Stimulated activated CD8-positive, alpha-beta memory T cell treated with anti-CD3 and anti-CD28 coated beads, Interleukin-12 subunit alpha, Interleukin-12 subunit beta, amount 100 ng/mL, for 24 hours (primary cell): ENCODE data around the gene TOR1AIP1.

Experiments used
- DNase-seq: peaks from one replicate; pipeline ENCODE4 v3.0.0-alpha.2; 2020; ENCODE audit errors: extremely low read depth

The TOR1AIP1 gene

DNA sequence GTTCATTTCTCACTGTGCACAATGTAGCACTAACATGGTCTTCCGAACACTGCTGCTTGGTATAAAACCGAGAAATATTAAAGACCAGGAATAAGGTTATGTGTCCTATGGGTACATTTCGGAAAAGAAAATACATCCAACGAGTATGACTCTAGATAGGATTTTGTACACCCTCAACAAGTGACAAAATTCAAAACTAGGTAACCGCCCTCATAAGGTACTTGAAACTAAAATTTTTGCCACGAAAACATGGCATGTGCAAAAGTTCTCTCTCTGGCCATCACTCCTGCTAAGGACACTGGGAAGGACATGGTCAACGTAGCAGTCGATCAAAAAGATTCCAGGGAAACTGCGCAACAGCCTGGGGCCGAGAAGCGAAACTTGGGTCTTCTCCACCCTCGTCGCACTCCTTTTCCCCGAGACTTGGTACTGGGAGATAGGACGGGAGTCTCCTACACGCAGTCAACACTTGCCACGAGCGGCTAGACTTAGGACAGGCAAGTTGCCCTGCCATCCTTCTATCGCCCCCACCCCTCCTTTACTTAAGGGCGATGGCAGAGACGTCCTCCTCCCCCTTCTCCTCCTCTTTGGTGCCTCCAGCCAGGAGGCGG lies 338 bp upstream of the TOR1AIP1 start:
- no peak for DNase-seq

DNA sequence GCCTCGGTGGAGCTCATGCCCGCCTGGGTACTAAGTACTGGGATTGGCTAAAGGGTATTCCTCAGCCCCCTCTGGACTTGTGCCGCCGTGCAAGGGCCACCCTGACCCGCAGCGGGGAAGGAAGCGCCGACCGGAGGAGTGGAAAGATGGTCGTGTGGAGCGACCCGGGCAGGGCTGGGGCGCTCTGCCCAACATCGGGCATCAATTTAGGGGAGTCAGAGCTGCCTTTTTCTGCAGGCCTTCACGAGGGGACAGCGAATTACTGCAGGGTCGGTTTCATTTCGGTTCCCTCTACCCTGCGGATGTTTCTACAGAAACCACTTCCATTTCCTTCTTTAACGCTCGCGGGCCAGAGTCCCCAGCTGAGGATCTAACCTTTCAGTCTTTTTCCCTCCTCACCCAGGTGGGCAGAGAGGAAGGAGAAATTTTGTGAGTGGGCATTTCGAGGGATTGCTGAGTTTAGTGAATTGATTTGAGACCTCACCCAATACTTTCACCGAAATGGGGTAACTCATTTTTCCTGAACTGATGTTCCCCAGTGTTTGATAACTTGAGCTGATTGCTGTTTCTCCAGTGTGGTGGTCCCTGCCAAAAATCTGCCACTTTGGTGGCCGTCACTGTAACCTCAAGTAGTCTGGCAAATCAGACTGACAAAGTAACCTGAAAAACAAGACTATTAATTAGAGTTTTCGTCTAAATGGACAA lies 1.1 kb downstream of the TOR1AIP1 start:
- no peak for DNase-seq

DNA sequence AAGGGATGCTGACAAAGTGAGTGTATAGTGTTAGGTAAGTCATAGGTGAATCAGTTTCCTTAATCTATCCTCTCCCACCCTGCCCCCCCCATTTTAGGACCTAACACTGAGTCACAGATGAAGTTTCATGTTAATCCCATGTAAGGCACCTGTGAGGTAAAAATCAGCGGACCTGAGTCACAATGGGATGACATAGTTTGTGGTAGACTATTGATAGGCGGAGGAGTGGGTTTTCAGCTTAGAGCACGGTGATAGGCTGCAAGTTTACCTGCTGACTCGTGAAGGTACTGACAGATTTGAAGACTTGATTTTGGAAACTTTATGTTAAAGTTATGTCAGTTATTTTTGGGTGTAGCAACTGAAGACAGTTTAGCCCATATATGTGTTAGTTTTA lies 1.7 kb downstream of the TOR1AIP1 start:
- DNase-seq, result peak; percentile 19

DNA sequence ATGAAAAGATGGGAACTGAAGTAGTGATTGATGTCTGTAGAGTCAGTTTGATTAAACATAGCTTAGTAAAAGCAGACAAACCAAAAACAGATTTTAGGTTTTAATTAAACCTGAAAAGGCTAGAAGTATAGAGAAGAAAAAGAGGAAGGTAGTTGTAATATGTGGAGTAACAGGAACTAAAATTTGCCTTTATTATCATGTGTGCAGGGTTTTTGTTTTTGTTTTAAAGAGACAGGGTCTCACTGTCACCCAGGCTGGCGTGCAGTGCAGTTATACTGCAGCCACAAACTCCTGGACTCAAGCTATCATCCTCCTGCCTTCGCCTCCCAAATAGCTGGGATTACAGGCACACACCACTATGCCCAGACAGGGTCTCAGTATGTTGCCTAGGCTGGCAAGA lies 6.0 kb downstream of the TOR1AIP1 start:
- no peak for DNase-seq

DNA sequence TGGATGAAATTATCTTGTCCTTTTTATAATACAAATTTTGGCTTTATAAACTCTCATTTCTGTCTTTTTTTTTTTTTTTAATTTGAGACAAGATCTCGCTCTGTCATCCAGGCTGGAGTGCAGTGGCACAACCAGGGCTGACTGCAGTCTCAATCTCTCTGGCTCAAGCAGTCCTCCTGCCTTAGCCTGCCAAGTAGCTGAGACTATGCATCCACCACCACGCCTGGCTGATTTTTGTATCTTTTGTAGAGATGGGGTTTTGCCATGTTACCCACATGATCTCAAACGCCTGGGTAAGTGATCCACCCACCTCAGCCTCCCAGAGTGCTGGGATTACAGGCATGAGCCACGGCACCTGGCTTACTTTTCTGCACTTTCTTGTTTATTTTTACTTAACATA lies 7.5 kb downstream of the TOR1AIP1 start:
- no peak for DNase-seq

DNA sequence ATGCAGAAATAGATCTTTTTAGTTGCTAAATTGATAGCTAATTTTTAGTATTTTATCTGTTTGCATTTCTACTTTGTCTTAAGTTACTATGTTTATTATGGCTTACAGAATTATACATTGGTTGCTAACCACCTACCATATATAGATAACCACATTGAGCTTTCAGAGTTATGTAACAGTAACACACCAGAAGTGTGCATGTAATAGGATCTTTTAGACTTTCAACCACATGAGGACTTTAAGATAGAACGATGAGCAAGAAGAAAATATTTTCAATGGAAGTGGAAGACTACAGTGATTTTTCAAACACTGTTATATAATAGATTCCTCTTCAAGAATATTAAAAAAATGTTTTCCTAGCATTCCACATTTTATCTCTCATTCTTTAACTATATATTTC lies 28.8 kb downstream of the TOR1AIP1 start:
- DNase-seq, result no peak

DNA sequence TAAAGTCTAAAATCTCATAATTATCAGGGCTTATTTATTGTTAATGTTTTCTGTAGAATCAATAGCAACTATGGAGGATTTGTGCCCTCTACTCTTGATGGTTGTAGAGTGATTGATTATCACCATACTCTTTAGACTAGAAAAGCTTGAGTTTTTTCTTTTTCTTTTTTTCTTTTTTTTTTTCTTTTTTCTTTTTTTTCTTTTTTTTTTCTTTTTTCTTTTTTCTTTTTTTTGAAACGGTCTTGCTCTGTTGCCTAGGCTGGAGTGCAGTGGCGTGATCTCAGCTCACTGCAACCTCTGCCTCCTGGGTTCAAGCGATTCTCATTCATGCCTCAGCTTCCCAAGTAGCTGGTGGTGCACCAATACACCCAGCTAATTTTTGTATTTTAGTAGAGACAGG lies 29.7 kb downstream of the TOR1AIP1 start:
- no peak for DNase-seq

DNA sequence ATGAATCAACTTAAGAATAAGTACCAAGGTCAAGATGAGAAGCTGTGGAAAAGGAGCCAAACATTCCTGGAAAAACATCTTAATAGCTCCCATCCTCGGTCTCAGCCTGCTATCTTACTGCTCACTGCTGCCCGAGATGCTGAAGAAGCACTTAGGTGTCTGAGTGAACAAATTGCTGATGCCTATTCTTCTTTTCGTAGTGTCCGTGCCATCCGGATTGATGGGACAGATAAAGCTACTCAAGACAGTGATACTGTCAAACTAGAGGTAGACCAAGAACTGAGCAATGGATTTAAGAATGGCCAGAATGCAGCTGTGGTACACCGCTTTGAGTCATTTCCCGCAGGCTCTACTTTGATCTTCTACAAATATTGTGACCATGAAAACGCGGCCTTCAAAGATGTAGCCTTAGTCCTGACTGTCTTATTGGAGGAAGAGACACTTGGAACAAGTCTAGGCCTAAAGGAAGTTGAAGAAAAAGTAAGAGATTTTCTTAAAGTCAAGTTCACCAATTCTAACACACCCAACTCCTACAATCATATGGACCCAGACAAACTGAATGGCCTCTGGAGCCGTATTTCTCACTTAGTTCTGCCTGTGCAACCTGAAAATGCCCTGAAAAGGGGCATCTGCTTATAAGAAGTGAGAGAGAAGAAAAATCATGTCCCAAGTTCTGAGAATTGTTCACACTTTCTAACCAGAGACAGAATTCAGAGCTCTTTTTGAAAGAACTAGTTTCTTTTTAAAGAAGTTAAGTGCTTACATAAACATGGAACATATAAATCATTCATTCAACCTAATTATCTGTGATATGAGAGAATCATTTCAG lies 35.7 kb downstream of the TOR1AIP1 start:
- DNase-seq, result no peak

DNA sequence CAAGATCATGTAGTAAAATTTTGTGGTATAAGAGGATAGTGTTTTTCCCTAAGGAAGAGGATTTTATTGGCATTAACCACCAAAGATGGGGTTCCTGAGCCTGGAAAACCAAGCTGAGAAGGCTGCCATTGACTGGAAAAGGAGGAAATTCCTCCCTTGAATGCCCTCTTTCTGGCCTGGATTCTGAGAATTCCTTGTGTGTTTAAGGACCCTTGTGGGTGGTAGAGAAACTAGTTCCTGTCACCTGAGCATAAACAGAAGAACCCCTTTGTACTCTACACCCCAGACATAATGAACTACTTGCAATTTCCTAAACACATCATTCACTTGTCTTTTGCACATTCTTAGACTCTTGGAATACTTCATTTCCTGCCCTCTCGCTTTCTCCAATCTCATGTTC lies 39.4 kb downstream of the TOR1AIP1 start:
- DNase-seq, result no peak

DNA sequence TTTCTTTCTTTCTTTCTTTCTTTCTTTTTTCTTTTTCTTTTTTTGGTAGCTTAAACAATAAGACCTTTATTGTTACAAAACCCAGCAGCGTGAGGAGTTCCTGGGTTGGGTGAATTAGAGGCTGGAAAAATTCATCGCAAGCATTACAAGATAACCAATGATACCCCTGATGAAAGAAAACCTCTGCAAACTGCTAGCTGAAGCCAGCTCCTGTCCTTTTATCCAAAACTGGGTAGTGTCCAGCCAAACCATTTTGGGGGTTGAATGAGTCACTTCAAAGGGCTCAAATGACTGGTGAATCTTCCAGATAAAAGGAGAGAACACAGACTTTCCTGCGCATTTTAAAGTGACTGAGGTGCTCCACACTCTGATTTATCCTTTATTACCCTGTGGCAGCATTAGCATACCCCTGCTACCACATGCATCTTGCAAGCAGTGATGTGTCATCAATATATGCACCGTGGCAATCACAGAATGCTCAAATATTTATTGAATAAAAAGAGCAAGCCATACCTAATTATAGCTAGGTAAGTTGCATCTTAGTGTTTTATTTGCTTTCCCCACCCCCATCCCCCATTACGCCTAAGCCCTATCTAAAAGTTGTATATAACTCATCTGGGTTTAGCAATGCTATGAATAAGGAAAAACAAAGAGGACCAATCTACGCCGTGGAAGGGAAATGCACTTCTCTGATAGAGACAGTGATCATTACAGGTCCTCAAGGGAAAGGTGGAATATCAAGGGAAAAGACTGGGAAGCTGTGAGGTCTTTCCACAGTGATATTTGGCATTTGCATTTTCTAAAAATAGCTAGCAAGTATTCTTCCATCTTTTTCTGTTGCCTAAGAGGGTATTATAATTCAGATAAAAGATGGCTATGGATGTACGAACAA lies 40.1 kb downstream of the TOR1AIP1 start:
- DNase-seq, result no peak

DNA sequence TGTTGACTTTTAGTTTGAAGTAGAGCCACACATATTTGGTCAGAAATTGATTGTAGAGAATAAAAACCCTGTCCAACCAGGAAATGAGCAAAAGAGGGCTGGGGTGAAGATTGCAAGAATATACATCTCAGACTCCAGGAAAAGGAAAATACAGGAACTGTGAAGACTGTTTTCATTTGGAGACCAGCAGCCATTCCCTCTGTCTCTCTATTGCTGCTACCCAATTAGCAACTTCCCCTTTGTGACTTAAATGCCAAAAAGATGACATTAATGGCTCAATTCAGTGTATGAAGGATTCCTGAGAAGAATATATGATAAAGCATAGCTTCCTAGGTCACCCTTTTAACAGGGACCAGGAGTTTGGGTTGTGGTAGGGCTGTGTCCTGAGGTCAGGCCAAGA lies 40.9 kb downstream of the TOR1AIP1 start:
- no peak for DNase-seq

DNA sequence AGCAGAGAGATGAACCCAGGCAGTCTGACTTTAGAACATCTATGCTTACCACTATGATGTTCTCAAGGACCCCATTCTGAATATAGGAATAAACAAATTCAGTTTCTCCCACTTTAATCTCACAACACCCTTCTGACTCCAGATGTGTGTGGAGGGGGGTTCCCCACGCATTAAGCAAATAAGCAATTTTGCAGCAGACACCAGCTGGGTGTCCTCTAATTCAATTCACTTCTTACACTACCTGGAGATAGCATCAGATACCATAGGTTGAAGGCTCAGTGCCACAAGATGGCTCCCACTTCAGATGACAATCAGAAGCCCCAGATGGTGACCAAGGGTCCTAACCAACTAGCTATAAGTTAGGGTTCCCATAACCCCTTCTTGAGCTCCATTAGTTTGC lies 42.2 kb downstream of the TOR1AIP1 start:
- no peak for DNase-seq

DNA sequence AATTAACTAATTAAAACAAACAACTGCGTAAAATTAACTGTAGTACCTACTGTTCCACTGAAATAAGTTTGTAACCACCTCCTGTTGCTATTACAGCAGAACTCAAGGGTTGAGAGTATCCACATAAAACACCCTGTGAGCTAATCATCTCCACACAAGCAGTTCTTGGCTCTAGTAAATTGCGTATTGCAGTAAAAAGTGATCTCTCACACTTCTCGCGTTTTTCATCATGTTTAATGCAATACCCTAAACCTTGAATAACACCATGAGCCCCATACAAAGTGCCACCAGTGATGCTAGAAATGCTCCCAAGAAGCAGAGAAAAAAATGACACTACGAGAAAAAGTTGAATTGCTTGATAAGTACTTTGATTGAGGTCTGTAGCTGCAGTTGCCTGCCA lies 43.2 kb downstream of the TOR1AIP1 start:
- DNase-seq, result no peak

DNA sequence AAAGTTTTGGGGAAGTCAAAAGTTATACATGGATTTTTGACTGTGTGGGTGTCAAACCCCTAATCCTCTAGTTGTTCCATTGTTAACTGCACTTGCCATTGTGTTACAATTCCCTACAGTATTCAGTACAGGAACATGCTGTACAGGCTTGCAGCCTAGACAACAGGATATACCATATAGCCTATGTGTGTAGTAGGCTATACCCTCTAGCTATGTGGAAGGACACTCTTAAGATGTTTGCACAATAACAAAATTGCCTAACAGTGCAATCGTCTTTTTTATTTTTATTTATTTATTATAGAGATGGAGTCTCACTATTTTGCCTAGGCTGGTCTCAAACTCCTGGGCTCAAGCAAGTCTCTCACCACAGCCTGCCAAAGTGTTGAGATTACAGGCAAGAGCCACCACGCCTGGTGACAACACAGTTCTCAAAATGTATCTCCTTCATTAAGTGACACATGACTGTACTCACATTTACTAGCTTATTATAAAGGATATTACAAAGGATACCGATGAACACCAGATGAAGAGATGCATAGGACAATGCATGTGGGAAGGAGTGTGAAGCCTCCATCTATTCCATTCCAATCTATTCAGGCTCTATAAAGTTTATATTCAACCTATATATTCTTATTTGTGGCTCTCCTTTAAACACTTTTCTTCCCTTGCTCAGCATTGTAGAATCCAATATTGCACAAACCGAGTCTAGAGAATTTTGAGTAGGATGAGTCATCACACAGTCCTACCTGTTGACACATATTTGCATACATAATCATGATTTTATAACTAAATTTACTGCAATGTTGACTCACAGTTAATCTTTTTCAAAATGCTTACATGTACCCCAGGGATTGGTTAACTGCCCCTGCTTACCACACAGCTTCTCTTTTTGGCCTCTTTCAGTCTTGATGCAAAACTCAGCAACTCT lies 44.1 kb downstream of the TOR1AIP1 start:
- no peak for DNase-seq

DNA sequence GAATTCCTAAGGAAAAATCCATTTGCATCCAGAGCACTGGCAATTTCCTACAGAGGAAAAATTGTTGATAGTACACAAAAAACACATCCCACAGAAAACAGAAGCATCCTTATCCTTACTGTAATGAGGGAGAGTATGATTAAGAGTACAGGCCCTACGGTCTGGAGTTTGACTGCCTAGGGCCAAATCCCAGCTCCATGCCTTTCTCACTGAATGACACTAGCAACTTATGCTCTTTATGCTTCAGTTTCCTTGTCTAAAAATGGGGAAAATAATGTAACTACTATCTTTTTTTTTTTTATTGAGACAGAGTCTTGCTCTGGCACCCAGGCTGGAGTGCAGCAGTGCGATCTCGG lies 44.7 kb downstream of the TOR1AIP1 start:
- DNase-seq, result no peak

DNA sequence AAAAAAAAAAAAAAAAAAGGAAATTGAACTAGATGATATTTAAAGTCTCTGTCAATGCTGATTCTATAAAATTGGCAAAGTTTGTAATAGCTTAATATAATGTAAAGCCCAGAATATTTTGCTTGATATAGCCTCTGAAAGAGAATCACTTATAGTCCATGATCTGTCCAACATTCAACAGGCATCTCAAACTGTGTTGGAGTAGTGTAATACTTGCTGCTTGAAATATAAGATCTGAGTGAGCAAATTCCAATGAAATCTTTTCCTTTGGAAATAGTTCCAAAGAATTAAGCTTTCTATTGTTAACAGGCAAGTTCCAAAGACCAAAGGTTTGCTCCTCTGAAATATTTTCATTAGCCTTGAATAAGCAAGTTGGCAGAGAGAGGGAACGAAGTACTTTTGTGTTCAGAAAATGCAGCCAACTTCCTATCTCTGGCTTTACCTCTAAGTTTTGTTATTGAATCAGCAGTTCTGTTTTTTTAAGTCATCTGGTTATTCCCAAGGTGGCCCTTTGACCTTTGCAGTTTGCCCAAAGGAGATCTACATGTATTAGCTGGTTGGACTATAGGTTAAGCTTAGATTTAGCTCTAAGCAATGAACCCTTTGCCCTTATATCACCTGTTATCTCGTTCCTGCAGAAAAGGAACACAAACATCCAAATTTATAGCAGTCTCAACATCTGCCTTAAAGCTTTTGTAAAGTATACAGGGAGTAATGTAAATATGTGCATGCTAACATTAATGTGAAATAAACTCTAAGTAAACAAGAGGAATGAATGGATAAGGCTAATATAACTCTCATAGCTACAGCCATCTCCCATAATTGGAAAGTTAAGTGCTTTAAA lies 48.1 kb downstream of the TOR1AIP1 start:
- DNase-seq, result no peak

DNA sequence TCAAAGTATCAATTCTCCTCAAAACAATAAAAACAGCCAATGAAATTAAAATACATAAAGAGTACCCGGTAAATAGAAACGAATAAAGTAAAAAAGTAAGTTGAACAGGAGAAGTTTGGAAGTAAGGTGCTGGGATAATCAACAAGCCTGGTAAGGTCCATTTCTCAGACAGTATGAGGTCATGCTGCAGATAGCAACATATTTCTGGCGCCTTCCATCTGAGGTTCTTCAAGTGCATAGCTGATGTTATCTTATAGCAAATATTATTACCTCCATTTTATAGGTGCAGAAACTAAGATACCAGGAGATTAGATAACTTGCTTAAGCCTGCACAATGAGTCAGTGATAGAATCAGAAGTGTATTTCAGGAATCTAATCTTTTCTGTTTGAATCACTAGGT lies 48.8 kb downstream of the TOR1AIP1 start:
- no peak for DNase-seq

DNA sequence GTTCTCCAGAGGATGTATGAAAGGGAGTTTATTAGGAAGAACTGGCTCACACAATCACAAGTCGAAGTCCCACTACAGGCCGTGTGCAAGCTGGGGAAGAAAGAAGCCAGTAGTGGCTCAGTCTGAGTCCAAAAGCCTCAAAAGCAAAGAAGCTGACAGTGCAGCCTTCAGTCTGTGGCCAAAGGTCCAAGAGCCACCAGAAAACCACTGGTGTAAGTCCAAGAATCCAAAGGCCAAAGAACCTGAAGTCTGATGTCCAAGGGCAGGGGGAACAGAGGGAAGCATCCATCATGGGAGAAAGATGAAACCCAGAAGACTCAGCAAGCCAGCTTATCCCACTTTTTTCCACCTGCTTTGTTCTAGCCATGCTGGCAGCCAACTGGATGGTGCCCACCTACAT lies 51.1 kb downstream of the TOR1AIP1 start:
- DNase-seq, result no peak

DNA sequence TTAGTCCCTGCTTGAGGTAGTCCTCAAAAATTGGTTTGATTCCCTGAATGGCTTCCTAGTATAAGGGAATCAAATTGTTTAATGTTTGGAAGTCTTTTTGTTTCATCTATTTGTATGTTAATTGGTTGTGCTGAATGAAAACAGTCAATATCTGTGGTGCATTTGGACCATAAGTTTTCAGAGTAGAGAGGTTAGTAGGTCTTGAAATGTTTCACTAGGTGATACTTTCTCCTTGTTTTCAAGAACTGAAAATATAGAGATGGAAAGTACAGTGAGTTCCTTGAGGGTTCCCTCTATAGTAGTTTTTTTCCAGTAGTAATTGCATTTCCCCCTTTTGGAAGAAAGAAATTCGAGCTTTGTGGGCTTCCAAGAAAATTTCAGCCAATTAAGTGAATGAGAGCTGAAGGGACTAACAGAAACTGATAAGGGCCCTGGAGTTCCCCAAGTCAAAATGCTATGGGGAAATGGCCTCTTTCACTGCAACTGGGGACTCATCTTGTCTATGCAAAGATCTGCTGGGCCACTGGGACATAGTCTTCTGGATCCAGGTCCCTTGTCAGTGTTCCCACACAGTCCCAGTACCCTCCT lies 53.9 kb downstream of the TOR1AIP1 start:
- no peak for DNase-seq
